B cell (primary cell): ENCODE data around the gene ANKRD49. TPM values are rescaled to one million over a fixed set of nuclear protein-coding genes. Genes with fewer than 3 reads are reported as not detected.

Source experiments
- ATAC-seq: fragments of 200-7000 bp; cut with Tn5 transposase; one replicate; pipeline ENCODE4 v1.10.0; 2021; ENCODE audit warnings: low read depth, mild to moderate bottlenecking, moderate number of reproducible peaks, moderate library complexity
- CTCF ChIA-PET: fragments of 350-600 bp; sonication (Branson Sonifier 250); formaldehyde crosslinking; loops from one replicate; lab custom pipeline; 2021; ENCODE audit warnings: antibody characterized with exemption, inconsistent platforms; lab: Charles Lee
- POLR2A ChIA-PET: fragments of 350-600 bp; sonication (Branson Sonifier 250); formaldehyde crosslinking; loops from one replicate; lab custom pipeline; 2021; ENCODE audit warnings: antibody characterized with exemption; lab: Charles Lee
- DNase-seq: peaks from one replicate; pipeline ENCODE4 v3.0.0; 2013
- H2AFZ ChIP-seq: 2 replicates; pipeline ENCODE4 v1.6.1; 2012; ENCODE audit warnings: mild to moderate bottlenecking, low read depth, low read length; ENCODE audit not compliant: insufficient read depth, poor library complexity, severe bottlenecking
- H3K27ac ChIP-seq, 2 donors: 1 replicate in 1 of 2; 2 replicates in 1 of 2; pipeline ENCODE4 v1.5.1; 2012 to 2013; ENCODE audit warnings: low read length in 2 of 2, mild to moderate bottlenecking in 2 of 2, moderate library complexity in 1 of 2
- H3K27me3 ChIP-seq, 4 experiments: fragments of 200-600 bp in 1 of 4; sonication (generic) in 1 of 4; replicated peaks in 1 of 4; 1 replicate in 2 of 4; 2 replicates in 2 of 4; pipeline versions ENCODE4 v1.6.1 to v1.7.0; 2013 to 2016; ENCODE audit warnings: low read length in 3 of 4, mild to moderate bottlenecking in 2 of 4, mixed read lengths in 1 of 4, moderate library complexity in 1 of 4; ENCODE audit not compliant: insufficient read depth in 4 of 4, control insufficient read depth in 3 of 4; ENCODE audit errors: control extremely low read depth in 1 of 4
- H3K36me3 ChIP-seq, 2 experiments: replicated peaks in 1 of 2; 1 replicate in 1 of 2; 2 replicates in 1 of 2; pipeline versions ENCODE4 v1.6.1 to v1.7.1; 2013; ENCODE audit warnings: low read length in 1 of 2; ENCODE audit not compliant: insufficient read depth in 2 of 2, control insufficient read depth in 1 of 2; ENCODE audit errors: control extremely low read depth in 1 of 2, extremely low read depth in 1 of 2
- H3K4me1 ChIP-seq, 2 donors: fragments of 200-600 bp in 1 of 2; sonication (generic) in 1 of 2; 1 replicate in 1 of 2; 2 replicates in 1 of 2; pipeline versions ENCODE4 v1.5.1 to v1.6.1; 2013 to 2017; ENCODE audit warnings: low read length in 2 of 2; ENCODE audit not compliant: control insufficient read depth in 2 of 2, insufficient read depth in 2 of 2
- H3K4me2 ChIP-seq: replicated peaks from 2 replicates; pipeline ENCODE3; 2012; ENCODE audit warnings: mild to moderate bottlenecking, low read depth, low read length; ENCODE audit not compliant: poor library complexity, severe bottlenecking
- H3K4me3 ChIP-seq, 5 experiments: fragments of 200-600 bp in 1 of 5; sonication (generic) in 1 of 5; 1 replicate in 3 of 5; 2 replicates in 2 of 5; pipeline versions ENCODE4 v1.5.1 to v1.7.0; 2011 to 2016; ENCODE audit warnings: low read length in 4 of 5, mild to moderate bottlenecking in 4 of 5, low read depth in 2 of 5, control low read depth in 1 of 5, moderate library complexity in 1 of 5; ENCODE audit not compliant: insufficient read depth in 1 of 5; ENCODE audit errors: control extremely low read depth in 1 of 5, extremely low read depth in 1 of 5
- H3K79me2 ChIP-seq: fragments of 200-600 bp; sonication (generic); one replicate; pipeline ENCODE4 v1.6.0; 2016; ENCODE audit warnings: low read length; ENCODE audit not compliant: control insufficient read depth, insufficient read depth
- H3K9ac ChIP-seq: fragments of 200-600 bp; sonication (generic); 2 replicates; pipeline ENCODE4 v1.6.1; 2017; ENCODE audit warnings: mild to moderate bottlenecking, low read length, moderate library complexity
- H3K9me3 ChIP-seq, 3 donors: one replicate each; pipeline versions ENCODE4 v1.6.1 to v1.7.1; 2013; ENCODE audit warnings: low read length in 2 of 3; ENCODE audit not compliant: control insufficient read depth in 2 of 3, insufficient read depth in 1 of 3; ENCODE audit errors: control extremely low read depth in 1 of 3
- H4K20me1 ChIP-seq: 2 replicates; pipeline ENCODE4 v1.6.0; 2012; ENCODE audit warnings: mild to moderate bottlenecking, low read length; ENCODE audit not compliant: insufficient read depth, control insufficient read depth, poor library complexity, severe bottlenecking
- H3K27ac Mint-ChIP-seq: one replicate; pipeline ENCODE4 v1.8.0; 2021; ENCODE audit warnings: mixed read lengths
- H3K27me3 Mint-ChIP-seq: one replicate; pipeline ENCODE4 v1.8.0; 2021; ENCODE audit warnings: mixed read lengths
- H3K4me1 Mint-ChIP-seq: one replicate; pipeline ENCODE4 v1.8.0; 2021; ENCODE audit warnings: mixed read lengths
- H3K4me3 Mint-ChIP-seq: one replicate; pipeline ENCODE4 v1.8.0; 2021; ENCODE audit warnings: mixed read lengths
- H3K9me3 Mint-ChIP-seq: one replicate; pipeline ENCODE4 v1.8.0; 2022; ENCODE audit warnings: mixed read lengths; ENCODE audit not compliant: insufficient read depth
- EZH2 ChIP-seq: IDR thresholded peaks from 2 replicates; pipeline ENCODE4 v1.6.1; 2012; ENCODE audit warnings: borderline replicate concordance, low read depth, mild to moderate bottlenecking, moderate library complexity, low read length; ENCODE audit not compliant: insufficient read depth, poor library complexity, severe bottlenecking
- WGBS: methylation state at CpG from one replicate; pipeline ENCODE4 v1.1.5; 2013; ENCODE audit warnings: missing lambda C conversion rate; ENCODE audit not compliant: insufficient coverage; 5-methylcytosine and 5-hydroxymethylcytosine counted together
- intact Hi-C: fragments of 100-400 bp; cut with micrococcal nuclease; formaldehyde crosslinking; loops from one replicate; pipeline ENCODE4 v1.10.0; 2022
- polyA plus RNA-seq: library from polyadenylated mRNA; depleted of rRNA; stranded (reverse); fragments of >200 nt; gene quantifications from 2 replicates; pipeline ENCODE4 v1.2.3, GENCODE V29; 2012
- total RNA-seq, 2 donors: library from RNA; stranded (reverse); fragments of 120-200 nt in 1 of 2; gene quantifications; 1 replicate in 1 of 2; 2 replicates in 1 of 2; pipeline versions ENCODE4 v1.2.3 to v1.2.4, GENCODE V29; 2013 to 2022
- TF ChIP-seq, protein P1 (sequence below): fragments of 200-600 bp; IDR thresholded peaks from one replicate; pipeline ENCODE4 v1.8.0; 2022; ENCODE audit warnings: antibody characterized with exemption, mild to moderate bottlenecking

ANKRD49 gene
- total and polyA plus RNA-seq, 2 donors (not counting 1 experiment from before 2014, with no cell fraction given) = 21.3 to 51.4 TPM

DNA sequence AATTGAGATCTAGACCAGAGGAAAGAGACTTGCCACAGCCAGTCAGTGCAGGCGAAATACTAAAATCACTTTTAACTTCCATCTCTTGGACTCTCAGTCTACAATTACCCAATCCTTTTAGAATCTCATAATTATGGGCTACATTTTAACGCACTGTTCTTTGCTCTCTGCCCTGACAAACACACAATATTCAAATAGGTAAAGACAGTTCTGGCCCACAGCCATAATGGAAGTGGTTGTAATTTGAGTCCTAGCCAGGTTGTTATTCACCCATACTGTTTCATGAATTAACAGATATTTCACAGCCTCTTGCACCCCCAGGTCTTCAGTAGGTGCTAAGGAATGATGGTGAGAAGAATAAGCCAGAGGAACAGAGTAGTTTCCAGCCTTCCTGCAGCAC lies 19.3 kb downstream of the ANKRD49 start:
- Histone ChIP-seq H3K79me2 (no peaks in the 10 kb centered on the region), H2AFZ (no peak overlapping the region), H3K36me3 (no peaks in the 10 kb centered on the region), H3K9ac (no peak overlapping the region), H3K27ac (no peak overlapping the region), H3K4me2 (peak overlapping the region; percentile 76), H3K4me1 (peaks cover 11% of the 10 kb centered on the region in 2 donors), H3K27me3 (peaks cover 0 to 23% (median 11%) of the 10 kb centered on the region in 4 experiments), H4K20me1 (no peaks in the 10 kb centered on the region), H3K4me3 (no peak overlapping the region), H3K9me3 (no peaks in the 10 kb centered on the region)
- DNase-seq = no peak
- Mint-ChIP-seq H3K9me3 (no peaks in the 10 kb centered on the region), H3K4me1 (peaks cover 15% of the 10 kb centered on the region), H3K27ac (no peak overlapping the region), H3K27me3 (peaks cover 58% of the 10 kb centered on the region), H3K4me3 (peak overlapping the region; percentile 85)
- intact Hi-C loops = no loop called here
- WGBS = 33% methylated on average over 1 of the region's 2 CpGs
- ChIA-PET CTCF (interaction anchor here (1.3 kb wide), 1 partner anchor 618 kb away, joined by 3 read pairs; no protein-coding TSS in a partner anchor), POLR2A (no interaction called here)
- no peak for ATAC-seq
- no peak for TF ChIP-seq EZH2
- TF ChIP-seq, protein P1, sequence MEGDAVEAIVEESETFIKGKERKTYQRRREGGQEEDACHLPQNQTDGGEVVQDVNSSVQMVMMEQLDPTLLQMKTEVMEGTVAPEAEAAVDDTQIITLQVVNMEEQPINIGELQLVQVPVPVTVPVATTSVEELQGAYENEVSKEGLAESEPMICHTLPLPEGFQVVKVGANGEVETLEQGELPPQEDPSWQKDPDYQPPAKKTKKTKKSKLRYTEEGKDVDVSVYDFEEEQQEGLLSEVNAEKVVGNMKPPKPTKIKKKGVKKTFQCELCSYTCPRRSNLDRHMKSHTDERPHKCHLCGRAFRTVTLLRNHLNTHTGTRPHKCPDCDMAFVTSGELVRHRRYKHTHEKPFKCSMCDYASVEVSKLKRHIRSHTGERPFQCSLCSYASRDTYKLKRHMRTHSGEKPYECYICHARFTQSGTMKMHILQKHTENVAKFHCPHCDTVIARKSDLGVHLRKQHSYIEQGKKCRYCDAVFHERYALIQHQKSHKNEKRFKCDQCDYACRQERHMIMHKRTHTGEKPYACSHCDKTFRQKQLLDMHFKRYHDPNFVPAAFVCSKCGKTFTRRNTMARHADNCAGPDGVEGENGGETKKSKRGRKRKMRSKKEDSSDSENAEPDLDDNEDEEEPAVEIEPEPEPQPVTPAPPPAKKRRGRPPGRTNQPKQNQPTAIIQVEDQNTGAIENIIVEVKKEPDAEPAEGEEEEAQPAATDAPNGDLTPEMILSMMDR = no peak

- CTCF ChIA-PET = interaction anchor here (1.6 to 2.2 kb wide), 2 partner anchors 10 to 14 kb away, joined by 3 to 9 read pairs; no protein-coding TSS in a partner anchor
- Histone ChIP-seq H2AFZ (no peak overlapping the region), H3K9ac (no peak overlapping the region), H3K4me1 (peaks cover 11% of the 10 kb centered on the region in 2 donors), H3K36me3 (no peaks in the 10 kb centered on the region), H3K4me3 (no peak overlapping the region), H3K9me3 (no peaks in the 10 kb centered on the region), H3K4me2 (no peak overlapping the region), H3K79me2 (no peaks in the 10 kb centered on the region), H4K20me1 (no peaks in the 10 kb centered on the region), H3K27ac (no peak overlapping the region), H3K27me3 (peaks cover 0 to 23% (median 11%) of the 10 kb centered on the region in 4 experiments)
- no peak for ATAC-seq
- POLR2A ChIA-PET = no interaction called here
- no peak overlapping the region for H3K27ac Mint-ChIP-seq
- TF ChIP-seq, protein P1 = no peak
- TF ChIP-seq EZH2 = no peak
- peaks cover 54% of the 10 kb centered on the region for H3K27me3 Mint-ChIP-seq
- H3K4me3 Mint-ChIP-seq = no peak overlapping the region
- no peak for DNase-seq
- H3K9me3 Mint-ChIP-seq = no peaks in the 10 kb centered on the region
- H3K4me1 Mint-ChIP-seq = peaks cover 15% of the 10 kb centered on the region
- intact Hi-C loops = no loop called here
- 80% methylated on average over 1 of the region's 2 CpGs for whole genome bisulfite sequencing
Observed at GRCh38 chr11:94515398-94515797, 21.6 kb downstream of the ANKRD49 start.
